DOHH2 (cell line): ENCODE measurements around the gene CD40.

Source experiments
- CTCF ChIP-seq: fragments of 200-600 bp; sonication (generic); IDR thresholded peaks from one replicate; pipeline ENCODE4 v1.5.1; 2014; ENCODE audit warnings: antibody characterized with exemption, mild to moderate bottlenecking, low read depth, low read length; ENCODE audit not compliant: poor library complexity, severe bottlenecking
- EZH2phosphoT487 ChIP-seq: fragments of 200-600 bp; sonication (generic); IDR thresholded peaks from 2 replicates; pipeline ENCODE4 v1.6.1; 2017; ENCODE audit warnings: borderline replicate concordance, mild to moderate bottlenecking, antibody characterized with exemption, low read length, moderate library complexity, mixed read lengths

- TF ChIP-seq CTCF (no peak), EZH2phosphoT487 (no peak)
Observed at GRCh38 chr20:46119028-46119546, 973 bp downstream of the CD40 start.
